ENCODE results near the gene GLI3.

The GLI3 gene

DNA sequence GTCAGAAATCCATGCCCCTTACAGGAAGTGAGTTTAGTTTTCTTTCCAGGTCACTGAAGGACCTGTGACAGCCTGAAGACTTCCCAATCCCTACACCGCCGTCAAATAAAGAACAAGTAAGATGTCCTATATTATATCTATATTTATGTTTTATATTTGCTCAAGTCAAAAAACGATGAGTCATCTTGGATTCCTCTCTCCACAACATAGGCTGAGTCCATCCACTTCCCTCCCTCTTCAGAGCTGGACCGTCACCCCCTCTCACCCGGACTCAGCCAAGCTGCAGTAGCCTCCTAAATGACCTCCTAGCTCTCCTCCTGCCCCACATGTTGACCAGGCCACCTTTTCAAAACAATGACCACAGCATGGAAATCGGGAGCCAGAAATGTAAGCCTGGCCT, 53.5 kb downstream of the GLI3 start:
- DNase-seq (ENCODE audit: extremely low spot score): no peak
- POLR2A ChIA-PET: no interaction called here
- TF ChIP-seq, protein P1, sequence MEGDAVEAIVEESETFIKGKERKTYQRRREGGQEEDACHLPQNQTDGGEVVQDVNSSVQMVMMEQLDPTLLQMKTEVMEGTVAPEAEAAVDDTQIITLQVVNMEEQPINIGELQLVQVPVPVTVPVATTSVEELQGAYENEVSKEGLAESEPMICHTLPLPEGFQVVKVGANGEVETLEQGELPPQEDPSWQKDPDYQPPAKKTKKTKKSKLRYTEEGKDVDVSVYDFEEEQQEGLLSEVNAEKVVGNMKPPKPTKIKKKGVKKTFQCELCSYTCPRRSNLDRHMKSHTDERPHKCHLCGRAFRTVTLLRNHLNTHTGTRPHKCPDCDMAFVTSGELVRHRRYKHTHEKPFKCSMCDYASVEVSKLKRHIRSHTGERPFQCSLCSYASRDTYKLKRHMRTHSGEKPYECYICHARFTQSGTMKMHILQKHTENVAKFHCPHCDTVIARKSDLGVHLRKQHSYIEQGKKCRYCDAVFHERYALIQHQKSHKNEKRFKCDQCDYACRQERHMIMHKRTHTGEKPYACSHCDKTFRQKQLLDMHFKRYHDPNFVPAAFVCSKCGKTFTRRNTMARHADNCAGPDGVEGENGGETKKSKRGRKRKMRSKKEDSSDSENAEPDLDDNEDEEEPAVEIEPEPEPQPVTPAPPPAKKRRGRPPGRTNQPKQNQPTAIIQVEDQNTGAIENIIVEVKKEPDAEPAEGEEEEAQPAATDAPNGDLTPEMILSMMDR (IDR thresholded peaks at IDR 0.05; ENCODE audit: control extremely low read depth, extremely low read depth, low read depth, missing control alignments): no peak
- CTCF ChIA-PET: interaction anchor here (1.0 kb wide), 1 partner anchor 8 kb away, joined by 3 read pairs; no protein-coding TSS in a partner anchor

DNA sequence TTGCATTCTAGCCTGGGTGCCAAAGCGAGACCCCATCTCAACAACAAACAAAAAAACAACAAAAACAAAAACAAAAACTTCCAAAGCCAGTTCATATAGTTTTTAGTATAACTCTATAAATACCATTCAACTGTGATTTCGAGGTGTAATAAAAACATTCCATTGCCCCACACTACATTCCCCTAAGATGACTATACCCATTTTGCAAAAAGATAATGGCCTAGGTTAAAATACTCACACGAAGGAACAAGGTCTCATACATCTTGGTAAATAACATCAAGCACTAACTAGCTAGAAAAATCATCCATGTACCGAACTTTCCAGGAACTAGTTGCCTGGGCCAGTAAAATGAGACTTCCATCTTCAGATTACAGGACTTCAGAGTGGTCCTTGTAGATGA, 55.4 kb downstream of the GLI3 start:
- TF ChIP-seq, protein P1 (IDR thresholded peaks at IDR 0.05; ENCODE audit: control extremely low read depth, extremely low read depth, low read depth, missing control alignments): no peak
- ChIA-PET POLR2A (no interaction called here), CTCF (no interaction called here)
- no peak for DNase-seq (ENCODE audit: extremely low spot score)

DNA sequence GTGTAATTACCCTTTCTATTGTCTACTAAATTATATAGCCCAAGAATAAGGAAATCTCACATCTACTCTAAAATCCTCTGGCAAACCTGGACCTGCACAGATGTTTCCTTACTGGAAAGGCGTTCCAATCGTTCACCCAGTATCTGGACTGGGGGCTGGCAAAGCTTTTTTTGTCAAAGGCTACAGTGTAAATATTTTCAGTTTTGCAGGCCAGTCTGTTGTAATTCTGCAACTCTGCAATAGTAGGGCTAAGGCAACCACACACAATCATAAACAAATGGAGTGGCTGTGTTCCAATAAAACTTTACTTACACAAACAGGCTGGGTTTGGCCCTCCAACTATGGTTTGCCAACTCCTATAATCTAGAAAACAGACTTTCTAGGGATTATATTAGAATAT, 56.2 kb downstream of the GLI3 start:
- TF ChIP-seq, protein P1 (IDR thresholded peaks at IDR 0.05; ENCODE audit: control extremely low read depth, extremely low read depth, low read depth, missing control alignments): no peak
- POLR2A ChIA-PET: no interaction called here
- CTCF ChIA-PET: interaction anchor here (1.4 kb wide), 1 partner anchor 8 kb away, joined by 3 read pairs; no protein-coding TSS in a partner anchor
- DNase-seq (ENCODE audit: extremely low spot score): no peak

DNA sequence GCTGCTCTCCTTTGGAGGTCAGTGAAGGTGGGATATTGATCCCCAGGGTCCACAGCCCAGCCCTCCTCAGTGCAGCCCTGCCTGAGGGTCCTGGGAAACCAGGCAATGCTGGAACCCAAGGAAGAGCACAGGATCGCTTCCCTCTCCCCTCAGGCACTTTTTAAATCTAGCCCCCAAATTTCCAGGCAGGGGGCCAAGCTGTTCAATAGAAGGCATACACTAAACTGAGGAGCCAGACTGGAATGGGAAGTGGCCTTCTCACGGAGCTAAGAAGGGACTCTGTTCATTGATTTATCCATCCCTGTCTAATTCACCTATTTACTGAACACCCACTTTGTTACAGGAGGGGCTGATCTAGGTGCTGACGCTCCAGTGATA, 60.3 kb downstream of the GLI3 start:
- CTCF ChIA-PET: interaction anchor here (1.2 kb wide), 1 partner anchor 10 kb away, joined by 3 read pairs; no protein-coding TSS in a partner anchor
- TF ChIP-seq, protein P1 (IDR thresholded peaks at IDR 0.05; ENCODE audit: control extremely low read depth, extremely low read depth, low read depth, missing control alignments): no peak
- POLR2A ChIA-PET: no interaction called here
- no peak for DNase-seq (ENCODE audit: extremely low spot score)

DNA sequence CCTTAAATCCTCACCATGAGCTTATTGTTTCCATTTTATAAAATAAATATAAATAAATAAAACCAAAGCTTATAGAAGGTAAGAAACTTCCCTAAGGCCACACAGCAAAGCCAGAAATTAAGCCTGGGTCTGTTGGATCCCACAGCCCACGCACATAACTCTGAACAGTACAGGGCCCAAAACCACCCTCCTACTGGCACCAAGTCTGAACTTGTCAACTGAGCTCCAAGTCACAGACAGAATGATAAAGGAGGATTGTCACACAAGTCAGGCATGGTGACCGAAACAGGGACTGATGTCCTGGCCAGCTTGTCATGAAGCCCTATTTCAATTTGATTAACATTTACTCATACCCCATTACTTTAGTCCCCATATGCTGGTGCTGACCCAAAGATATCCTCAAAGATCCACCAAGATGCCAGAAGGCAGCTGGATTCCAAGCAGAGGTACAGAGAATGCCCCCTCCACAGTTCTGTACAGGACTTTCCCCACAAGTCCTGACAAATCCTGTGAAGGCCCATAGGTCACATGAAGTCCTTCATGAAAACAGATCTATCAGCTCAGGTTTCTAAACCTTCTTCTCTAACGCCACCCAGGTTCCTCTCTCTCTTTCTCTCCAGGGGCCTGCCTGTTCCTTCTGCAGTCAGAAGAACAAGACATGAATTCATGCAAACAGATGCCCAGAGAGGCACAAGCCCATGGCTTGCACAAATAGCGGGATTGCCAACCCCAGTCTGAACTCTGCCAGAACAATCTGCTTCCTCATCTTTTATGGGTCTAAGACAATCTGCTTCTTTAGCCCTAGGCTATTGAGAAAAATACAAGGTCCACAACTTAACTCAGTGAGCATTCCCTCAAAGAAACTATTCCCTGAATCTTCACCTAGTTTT, 60.9 kb downstream of the GLI3 start:
- TF ChIP-seq, protein P1 (IDR thresholded peaks at IDR 0.05; ENCODE audit: control extremely low read depth, extremely low read depth, low read depth, missing control alignments): no peak
- CTCF ChIA-PET: interaction anchor here (1.5 kb wide), 1 partner anchor 8 kb away, joined by 3 read pairs; no protein-coding TSS in a partner anchor
- no peak for DNase-seq (ENCODE audit: extremely low spot score)
- POLR2A ChIA-PET: no interaction called here

DNA sequence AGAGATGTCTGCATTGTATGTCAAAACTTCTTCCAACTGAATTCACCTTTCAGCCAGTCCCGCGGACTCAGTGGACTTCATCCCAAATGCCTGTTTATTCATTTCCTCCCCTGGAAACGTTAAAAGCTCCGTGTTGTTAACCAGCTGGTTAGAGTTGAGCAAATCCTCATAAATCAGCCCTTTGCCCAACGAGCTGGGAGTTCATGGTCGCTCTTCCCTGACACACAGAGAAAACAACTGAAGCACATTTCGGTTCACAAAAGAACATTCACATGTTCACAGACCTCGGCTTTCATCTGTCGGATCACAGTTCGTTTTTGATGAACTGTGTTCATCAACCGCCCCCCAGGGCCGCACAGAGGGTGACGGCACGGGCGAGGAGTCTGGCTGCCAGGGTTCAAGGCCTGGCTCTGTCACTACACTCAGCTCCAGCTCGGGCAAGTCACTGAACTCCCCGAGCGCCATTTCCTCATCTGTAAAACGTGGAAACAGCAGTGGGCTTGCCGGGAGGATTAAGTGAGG, 62.6 kb downstream of the GLI3 start:
- POLR2A ChIA-PET: no interaction called here
- TF ChIP-seq, protein P1 (IDR thresholded peaks at IDR 0.05; ENCODE audit: control extremely low read depth, extremely low read depth, low read depth, missing control alignments): no peak
- CTCF ChIA-PET: interaction anchor here (1.1 kb wide), 1 partner anchor 12 kb away, joined by 3 read pairs; no protein-coding TSS in a partner anchor
- no peak for DNase-seq (ENCODE audit: extremely low spot score)

Data from GM10248 (cell line).